ENCODE data around the gene CSN1S1. TPM values are rescaled to one million over a fixed set of nuclear protein-coding genes. Genes with fewer than 3 reads are reported as not detected.

Gene CSN1S1
- total RNA-seq = not detected in 2 replicates

GRCh38 chr4:69930768-69931167, at the start of gene CSN1S1:
CSN1S1 (plus strand) TSS chr4:69931068; CDS start chr4:69932556, 1,488 bp downstream.

GRCh38 chr4:69965628-69966027, 34.8 kb downstream of the CSN1S1 start, which contains the start of gene CSN2:
CSN2 (minus strand) TSS chr4:69965728; CDS start chr4:69960995, 4,733 bp downstream.

GRCh38 chr4:69995526-69996016, 64.7 kb downstream of the CSN1S1 start, which contains the start of gene STATH:
STATH (plus strand) TSS chr4:69995966; CDS start chr4:69998438, 2,472 bp downstream.

Other genes starting within 250 kb of the CSN1S1 start
- 0.87 and 2.1 TPM in 2 replicates for gene SULT1B1, start 170.4 kb upstream of the CSN1S1 start, total RNA-seq
- 0.22 and 0.52 TPM in 2 replicates for gene SULT1E1, start 70.9 kb upstream of the CSN1S1 start, total RNA-seq
- gene CSN2, start 34.7 kb downstream of the CSN1S1 start, total RNA-seq = not detected in 2 replicates
- gene STATH, start 64.9 kb downstream of the CSN1S1 start, total RNA-seq = not detected in 2 replicates
- not detected in 2 replicates for gene HTN3, start 97.4 kb downstream of the CSN1S1 start, total RNA-seq
- not detected in 2 replicates for gene HTN1, start 119.4 kb downstream of the CSN1S1 start, total RNA-seq
- gene PRR27, start 223.2 kb downstream of the CSN1S1 start, total RNA-seq = not detected in 2 replicates